HG03135 (cell line): ENCODE results near the gene JARID2.
"Not testable (repeated sequence)": the region's sequence is repeated elsewhere in the genome, so short reads cannot be mapped to it uniquely, and the experiment has no call there.

Experiments used
- ATAC-seq: cut with Tn5 transposase; IDR thresholded peaks from one replicate; pipeline ENCODE4 v1.9.1; 2021; ENCODE audit warnings: mild to moderate bottlenecking, moderate library complexity; ENCODE audit not compliant: unreplicated experiment

JARID2 gene

GRCh38 chr6:15305909-15306308 lies 60.0 kb downstream of the JARID2 start:
- no peak for ATAC-seq

GRCh38 chr6:15308435-15309213 lies 62.8 kb downstream of the JARID2 start:
- ATAC-seq, result no peak

DNA sequence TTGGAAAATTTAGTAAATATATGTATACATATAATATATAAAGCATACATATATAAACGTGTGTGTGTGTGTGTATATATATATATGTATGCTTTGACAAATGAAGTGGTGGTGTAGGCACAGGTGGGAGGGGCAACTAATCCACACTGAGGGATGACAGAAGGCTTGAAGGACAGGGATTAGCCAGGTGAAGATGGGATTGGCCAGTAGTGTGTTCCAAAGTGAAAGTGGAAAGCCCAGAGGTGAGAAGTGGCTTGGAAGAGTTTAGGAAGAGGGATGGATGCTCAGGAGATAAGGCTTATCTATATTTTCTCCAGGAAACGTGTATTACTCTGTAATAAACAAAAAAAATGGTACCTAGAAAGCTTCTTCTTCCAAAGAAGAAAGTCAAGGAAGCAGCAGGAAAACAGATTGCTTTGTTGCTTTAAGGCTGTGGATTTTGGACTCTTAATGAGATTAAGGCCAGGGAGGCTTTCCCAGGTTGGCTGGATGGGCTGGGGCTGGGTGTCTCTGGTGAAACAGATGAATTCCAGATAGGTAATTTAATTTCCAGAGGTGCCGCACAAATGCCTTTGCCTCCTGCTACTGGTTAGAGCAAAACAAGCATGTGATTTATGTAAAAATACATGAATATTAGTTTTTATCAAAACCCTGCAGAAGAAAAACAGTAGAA lies 63.9 kb downstream of the JARID2 start:
- ATAC-seq, result no peak

GRCh38 chr6:15310680-15311079 lies 64.8 kb downstream of the JARID2 start:
- no peak for ATAC-seq

DNA sequence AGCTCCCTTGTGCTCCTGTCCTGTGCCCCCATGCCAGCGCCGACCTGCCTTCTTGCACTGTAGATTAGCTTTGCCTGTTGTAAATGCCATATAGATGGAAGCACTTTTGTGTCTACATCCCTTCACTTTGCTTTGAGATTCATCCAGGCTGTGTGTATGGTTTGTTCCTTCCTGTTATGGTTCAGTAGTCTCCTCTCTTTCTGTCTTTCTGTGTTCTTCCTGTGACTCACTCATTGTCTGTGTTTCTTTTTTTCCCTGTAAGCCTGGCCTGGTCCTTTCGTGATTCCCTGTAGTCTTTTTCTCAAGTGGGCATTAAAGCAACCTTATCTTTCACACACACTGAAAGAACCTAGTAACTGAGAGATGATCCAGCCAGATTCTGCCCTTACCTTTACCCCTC lies 66.6 kb downstream of the JARID2 start:
- ATAC-seq, result no peak

DNA sequence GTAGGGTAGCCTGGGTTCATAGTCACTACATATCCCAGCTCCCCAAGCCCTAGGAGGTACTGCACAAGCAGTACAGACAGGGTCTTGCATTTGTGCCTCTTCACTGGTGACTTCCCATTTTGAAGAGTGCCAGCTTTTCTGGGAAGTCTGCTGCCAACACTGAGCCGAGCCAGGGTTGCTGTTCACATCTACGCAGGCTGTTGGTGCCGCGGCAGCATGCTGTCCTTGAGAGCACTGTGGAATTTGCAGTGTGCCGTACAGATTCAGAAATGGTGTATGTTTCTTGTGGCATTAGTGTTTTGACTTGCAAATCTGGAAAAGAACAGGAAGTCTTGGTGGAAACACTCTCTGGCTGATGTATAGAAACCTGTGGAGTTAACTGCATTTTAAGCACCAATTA lies 67.5 kb downstream of the JARID2 start:
- ATAC-seq, result no peak

GRCh38 chr6:15316754-15317153 lies 70.9 kb downstream of the JARID2 start:
- no peak for ATAC-seq

DNA sequence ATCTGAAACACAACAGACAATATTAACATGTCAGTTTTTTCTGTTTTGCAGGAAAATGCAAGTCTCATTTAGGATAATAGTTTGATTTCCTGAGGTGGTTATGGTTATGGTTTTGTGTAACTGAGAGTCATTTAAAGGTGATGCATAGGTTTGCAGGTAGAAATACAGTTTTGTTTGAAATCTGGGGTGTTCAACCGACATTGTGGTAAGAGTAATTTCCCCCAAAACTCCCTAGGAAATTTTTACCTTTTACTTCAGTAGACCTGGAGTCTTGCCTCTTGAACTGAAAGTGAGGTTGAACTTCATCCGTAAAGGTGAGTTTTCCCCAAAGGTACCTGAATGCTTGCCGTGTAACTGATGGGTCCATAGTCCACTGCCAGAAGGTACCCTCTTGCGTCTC lies 71.4 kb downstream of the JARID2 start:
- ATAC-seq, result no peak

- ATAC-seq, result no peak
Measured at GRCh38 chr6:15317934-15318902, 72.3 kb downstream of the JARID2 start.

DNA sequence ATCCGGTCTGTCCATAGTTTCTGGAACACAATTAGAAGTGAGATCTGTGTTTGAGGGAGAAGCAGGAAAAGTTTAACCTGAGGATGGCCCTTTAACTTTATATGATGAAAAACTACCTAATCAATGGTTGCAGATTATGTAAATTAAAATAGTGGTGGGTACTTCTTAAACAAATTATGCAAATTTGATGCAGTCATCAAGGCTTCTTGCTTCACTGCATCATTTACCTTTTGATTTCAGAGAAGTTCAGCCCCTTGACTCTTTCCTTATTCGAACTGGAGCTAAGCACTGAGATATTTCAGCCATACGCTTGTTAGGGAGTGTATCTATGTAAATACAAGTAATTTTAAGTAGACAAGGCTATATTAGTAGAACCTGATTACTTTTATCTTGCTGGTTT lies 73.8 kb downstream of the JARID2 start:
- ATAC-seq, result no peak

GRCh38 chr6:15320693-15321092 lies 74.8 kb downstream of the JARID2 start:
- ATAC-seq, result no peak

- no peak for ATAC-seq
Measured at GRCh38 chr6:15322184-15322583, 76.3 kb downstream of the JARID2 start.

DNA sequence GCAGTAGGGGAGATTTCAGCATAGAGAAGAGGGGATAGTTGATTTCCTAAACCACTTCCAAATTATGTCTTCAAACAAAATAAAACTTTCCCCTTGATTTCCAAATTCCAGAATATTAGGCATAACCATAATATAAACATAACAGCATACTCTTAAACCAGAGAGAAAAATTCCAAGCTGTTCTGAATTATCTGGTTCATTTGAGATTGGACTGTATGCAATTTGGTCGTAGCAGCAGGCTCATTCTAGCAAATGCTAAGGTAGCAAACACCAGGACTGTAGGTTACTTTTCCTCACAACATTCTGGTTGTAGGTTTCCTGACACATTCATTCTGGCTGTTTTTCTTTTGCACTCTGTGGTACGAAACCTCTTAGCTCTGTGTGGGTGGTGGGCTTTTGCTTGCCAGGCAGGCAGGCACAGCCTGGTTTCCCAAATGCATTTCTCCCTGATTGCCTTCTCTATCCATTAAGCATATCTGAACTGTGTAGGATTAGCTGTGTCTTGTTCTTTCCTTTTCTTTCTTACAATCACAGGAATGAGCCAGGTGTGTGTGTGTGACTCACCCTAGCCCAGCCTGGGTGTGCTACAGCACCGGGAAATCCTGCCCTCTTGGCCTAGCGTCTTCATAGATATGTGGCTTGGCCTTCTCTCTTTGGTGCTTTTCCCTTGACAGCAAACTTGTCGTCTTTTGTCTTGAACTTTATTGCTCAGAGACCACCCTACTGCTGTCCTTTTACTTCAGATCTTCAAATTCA lies 77.1 kb downstream of the JARID2 start:
- no peak for ATAC-seq

DNA sequence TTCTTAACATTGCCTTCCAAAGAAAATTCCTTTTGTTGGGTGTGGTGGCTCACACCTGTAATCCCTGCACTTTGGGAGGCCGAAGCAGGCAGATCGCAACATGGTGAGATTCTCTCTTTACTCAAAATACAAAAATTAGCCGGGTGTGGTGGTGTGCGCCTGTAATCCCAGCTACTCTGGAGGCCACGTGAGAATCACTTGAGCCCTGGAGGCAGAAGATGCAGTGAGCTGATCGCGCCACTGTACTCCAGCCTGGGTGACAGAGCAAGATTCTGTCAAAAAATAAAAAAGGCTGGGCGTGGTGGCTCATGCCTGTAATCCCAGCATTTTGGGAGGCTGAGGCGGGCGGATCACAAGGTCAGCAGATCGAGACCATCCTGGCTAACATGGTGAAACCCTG lies 77.7 kb downstream of the JARID2 start:
- ATAC-seq, result not testable (repeated sequence)

- no peak for ATAC-seq
Measured at GRCh38 chr6:15324427-15324985, 78.6 kb downstream of the JARID2 start.

DNA sequence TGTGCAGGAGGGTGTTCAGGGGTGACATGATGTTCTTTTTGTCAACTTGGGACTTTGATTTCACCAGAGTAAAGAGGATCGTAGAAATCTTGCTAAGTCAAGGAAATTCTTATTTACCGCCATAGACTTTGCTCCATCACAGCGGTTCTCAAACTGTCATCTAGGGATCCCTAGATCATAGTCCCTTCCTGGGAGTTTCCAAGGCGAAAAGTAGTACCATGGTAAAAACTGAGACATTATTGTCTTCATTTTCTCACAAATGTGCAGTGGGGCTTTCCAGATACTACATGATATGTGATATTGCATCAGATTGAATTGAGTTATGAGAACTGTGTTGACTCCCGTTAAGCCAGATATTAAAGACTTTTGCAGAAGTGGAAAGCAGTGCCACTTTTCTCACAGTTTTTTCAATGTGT lies 79.7 kb downstream of the JARID2 start:
- ATAC-seq, result no peak

DNA sequence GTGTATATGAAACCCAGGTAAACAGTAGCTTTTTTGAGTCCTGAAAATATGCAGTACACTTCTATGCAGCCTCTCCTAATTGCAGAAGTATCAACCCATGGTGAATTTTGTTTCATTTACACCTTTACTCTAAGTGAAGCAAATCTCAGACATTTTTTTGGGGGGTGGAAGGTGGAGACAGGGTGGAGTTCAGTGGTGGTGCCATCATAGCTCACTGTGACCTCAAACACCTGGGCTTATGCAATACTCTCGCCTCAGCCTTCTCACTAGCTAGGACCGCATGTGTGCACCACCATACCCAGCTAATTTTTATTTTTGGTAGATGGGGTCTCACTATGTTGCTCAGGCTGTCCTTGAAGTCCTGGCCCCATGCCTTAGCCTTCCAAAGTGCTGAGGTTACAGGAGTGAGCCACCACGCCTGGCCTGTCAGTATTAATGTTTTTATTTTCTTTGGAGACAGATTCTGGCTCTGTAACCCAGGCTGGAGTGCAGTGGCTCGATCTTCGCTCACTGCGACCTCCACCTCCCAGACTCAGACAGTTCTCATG lies 80.3 kb downstream of the JARID2 start:
- no peak for ATAC-seq

DNA sequence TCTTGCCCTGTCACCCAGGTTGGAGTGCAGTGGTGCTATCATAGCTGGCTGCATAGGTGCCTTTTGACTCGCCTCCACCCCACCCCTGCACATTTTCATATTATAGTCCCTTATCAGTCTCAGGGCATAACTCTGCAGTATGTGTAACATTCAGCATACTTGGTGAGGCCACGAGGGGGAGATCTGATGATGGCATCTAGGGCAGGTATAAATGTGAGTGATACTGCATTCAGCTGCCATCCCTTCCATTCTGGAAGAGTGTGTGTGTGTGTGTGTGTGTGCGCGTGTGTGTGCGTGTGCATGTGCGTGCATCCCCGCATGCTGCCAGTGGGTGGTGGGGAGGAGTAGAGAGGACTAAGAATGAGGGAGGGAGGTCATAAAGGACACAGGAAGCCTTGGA lies 81.4 kb downstream of the JARID2 start:
- peak; percentile 43 for ATAC-seq

DNA sequence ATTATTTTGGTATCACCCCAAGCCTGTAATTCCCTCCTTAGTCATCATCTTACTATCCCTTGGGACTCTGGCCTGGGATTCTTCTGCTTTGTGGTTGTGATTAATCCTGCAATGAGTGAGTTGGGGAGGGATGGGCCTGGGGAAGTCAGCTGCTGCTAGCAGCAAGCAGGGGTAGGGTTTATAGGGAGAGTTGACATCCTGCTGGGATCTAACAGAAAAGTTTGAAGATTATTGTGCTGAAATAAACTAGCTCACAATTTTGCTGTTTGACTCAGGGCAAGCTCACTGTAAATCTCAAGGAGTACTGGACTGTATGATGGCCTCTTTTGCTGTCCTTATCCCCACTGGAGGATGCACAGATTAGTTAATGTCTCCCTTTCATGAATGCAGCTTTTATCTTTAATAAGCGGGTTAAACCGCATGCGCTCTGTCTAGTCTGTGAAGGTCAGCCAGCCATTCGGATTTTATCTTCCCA lies 83.4 kb downstream of the JARID2 start:
- ATAC-seq, result no peak
